Stimulated activated naive CD4-positive, alpha-beta T cell (primary cell): ENCODE results near the gene AKAP6.
"Not testable (repeated sequence)": the region's sequence is repeated elsewhere in the genome, so short reads cannot be mapped to it uniquely, and the experiment has no call there.

Experiments used
- DNase-seq, 6 experiments: peaks; one replicate each; lab custom pipeline; 2025; lab: John Stamatoyannopoulos, UW

AKAP6 gene

DNA sequence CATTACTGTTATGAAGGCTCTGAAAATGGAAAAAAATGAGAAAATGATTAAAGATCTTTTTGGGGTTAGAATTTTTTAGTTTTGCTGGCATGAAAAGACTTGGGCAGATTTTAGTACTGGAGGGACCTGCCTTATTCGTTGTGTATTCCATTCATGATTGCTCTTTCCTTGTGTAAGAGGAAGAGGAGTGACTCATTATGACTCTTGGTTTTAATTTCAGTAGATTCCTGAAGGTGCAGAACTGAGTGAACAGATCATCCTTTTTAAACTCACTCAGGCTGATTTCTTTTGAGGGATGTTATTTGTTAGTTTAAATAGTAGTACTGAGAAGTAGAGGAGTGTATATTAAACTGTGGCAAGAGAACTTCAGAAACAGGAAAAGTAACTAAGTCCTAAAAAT, 41.6 kb downstream of the AKAP6 start:
- DNase-seq, result no peak

DNA sequence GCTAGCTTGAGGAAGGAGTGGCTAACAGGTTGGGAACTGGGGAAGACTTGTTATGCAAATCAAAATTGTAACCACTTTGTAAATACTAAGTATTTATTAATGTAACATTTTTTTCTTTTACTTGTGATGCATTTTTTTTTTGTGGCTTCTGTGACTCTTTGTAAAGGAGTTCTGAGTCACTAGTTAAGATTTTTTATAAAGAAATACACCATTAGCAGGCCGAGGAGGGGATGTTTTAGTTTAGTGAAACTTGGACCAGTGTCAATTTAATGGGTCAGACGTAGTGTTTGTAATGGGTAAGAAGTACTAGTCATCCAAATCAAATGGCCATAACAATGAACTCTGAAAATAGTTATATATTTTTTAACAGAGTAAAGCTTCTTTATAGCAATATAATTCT, 43.1 kb downstream of the AKAP6 start:
- DNase-seq, result no peak

DNA sequence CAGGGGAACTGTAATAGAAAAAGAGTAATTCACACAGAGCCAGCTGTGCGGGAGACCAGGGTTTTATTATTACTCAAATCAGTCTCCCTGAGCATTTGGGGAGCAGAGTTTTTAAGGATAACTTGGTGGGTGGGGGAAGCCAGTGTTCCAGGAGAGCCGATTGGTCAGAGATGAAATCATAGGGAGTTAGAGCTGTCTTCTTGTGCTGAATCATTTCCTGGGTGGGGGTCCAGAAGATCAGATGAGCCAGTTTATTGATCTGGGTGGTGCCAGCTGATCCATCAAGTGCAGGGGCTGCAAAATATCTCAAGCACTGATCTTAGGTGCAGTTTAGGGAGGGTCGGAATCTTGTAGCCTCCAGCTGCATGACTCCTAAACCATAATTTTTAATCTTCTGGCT, 44.1 kb downstream of the AKAP6 start:
- not testable (repeated sequence) for DNase-seq

DNA sequence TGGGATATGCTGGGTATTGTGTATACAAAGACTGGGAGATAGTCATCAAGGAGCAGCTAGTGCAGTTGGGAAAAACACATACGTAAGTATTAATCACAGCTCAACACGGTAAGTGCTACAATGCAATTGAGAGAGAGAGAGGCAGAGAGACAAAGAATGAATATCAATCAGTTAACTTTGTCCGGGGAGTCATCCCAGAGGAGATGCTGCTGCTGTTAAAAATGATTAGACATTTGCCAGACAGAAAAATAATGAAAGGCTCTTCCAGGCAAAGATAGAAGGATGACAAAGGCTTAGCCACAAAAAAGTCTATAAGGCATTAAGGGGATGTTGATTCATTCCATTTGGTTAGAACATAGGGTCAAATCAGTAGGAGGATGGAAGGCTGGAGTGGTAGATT, 45.1 kb downstream of the AKAP6 start:
- DNase-seq, result no peak

DNA sequence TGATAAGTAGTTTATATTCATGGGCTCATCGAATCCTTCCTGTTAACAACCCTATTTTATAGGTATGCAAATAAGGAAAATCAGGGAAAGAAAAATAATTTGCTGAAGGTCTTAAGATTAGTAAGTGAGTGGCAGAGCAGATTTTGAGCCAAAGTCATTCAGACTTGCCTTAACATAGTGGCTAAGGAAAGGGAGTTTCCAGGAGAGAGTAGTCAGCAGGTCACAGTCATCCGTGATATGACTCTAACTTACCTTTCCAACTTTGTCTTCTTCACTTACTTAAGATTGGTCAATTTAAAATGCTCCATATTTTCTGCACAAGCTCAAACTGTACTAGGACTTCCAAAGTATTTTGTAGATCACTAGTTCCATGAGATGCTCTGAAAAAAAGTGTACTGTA, 46.6 kb downstream of the AKAP6 start:
- no peak for DNase-seq

DNA sequence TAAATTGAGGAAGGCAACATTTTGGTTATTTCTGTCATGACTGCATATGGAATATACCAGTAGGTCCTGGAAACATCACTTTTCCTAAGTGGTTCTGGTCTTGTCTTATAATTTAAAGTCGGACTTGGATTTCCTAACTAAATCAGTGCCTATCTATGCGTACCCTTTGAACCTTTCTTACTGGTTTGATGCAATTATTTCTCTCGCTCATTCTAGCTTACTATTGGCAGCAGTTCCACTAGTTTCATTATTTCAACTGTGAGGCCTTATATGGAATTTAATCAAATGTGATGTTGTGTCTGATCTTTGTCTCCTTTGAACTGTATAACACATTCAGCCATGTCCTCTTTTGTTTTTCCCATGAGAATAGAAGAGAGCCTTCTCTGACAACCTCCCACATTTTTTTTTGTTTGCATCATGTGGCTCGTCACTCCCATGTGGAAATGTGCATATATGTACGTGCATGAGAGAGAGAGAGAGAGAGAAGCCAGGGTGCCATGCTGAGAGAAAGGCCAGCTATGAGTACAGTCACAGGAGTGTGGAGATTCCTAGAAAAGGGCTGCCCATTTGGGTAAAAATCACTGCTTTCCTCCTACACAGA, 48.0 kb downstream of the AKAP6 start:
- no peak for DNase-seq

DNA sequence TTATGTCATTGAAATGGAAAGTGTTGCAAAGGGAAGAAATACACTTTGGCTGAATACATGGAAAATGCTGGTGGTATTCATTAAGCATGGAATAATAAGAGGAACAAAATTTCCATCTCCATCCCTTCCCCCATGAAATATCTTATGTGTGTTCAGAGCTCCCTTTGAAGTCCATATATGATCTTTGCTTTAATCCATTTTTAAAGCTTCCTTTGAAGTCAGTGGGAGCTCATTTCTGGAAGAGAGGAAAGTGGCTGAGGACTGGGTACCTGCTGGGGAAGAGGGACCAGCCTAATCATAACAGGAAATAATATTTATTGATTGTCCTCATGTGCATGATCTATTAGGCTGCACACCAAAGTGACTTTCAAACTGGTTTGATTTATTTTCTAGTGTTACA, 49.2 kb downstream of the AKAP6 start:
- DNase-seq, result no peak

DNA sequence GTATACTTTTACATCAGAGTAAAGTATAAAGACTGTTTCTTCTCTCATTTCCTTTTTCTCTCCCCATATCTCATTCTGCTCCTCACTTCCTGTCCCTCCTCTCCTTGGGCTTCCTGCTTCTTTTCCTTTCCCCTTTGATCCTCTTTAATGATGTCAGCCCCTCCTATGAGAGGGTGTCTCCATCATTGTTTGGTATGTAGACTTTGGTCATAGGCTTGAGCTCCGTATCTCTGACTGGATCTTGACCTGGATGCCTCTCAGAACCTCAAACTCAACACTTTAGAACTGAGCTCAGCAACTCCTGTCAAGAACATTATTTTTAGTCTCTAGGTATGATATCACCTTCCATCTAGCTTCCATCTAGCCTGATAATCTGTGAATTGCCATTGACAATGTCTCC, 50.3 kb downstream of the AKAP6 start:
- DNase-seq, result no peak

DNA sequence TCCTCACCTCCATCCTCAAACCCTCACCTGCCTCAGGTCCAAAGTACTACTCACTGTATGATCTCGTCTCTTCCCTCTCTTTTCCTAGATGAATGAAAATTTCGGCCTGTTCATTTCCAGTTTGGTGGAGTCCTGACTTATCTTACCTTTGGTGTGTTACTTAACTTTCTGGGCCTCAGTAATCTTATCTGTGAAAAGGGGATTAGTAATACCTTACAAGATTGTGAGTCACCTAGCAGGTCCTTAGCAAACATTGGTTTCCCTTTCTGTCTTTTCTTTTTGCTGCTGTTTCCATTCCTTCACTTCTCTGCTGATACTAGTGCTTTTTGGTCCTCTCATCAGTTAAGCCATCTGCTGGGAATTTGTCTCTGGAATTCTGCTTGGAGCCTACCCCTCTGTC, 52.8 kb downstream of the AKAP6 start:
- DNase-seq, result no peak

DNA sequence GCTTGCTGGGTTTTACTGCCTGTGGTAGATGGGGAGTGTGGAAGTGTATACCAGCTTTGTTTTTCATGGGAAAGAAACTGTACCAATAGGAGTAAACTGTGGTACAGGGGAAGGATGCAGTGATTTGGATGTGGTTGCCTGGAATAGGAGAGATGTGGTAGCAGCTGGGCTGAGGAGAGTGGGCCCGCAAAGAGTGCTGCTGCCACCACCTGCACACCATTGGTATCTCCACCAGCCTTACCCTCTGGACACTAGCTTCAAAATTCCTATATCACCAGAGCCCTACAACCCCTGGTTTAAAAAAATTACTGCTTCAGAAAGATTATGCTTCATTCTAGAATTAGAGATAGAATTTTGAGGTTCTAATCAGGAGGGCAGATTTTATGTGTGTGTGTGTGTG, 53.6 kb downstream of the AKAP6 start:
- no peak for DNase-seq

DNA sequence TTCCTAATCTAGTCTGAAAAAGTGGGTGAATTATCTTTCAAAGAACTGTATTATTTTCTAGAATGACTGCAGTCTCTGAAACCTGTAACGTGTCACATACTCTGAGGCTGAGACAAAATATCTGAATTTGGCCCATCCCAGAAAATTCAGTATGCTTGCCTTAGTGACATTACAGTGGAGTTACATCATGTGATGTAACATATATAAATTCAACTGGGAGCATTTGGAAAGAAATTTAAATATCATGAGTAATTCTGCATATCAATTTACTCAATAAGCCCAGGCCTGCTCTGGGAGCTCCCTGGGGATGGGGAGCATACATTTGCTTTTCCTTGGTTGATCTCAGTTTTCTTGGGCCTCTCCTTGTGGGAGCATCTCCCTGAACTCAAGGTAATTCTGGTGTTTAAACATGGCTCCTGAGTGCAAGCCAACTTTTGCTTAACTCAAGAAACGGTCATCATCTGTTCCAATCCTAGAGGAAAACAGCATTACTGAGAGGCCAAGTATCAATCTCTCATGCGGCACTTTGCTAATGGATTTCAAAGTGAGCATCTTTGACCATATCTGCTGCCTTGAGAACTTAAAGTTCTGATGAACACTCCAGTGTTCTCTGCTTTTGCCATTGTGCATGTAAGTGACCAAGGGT, 54.4 kb downstream of the AKAP6 start:
- no peak for DNase-seq

DNA sequence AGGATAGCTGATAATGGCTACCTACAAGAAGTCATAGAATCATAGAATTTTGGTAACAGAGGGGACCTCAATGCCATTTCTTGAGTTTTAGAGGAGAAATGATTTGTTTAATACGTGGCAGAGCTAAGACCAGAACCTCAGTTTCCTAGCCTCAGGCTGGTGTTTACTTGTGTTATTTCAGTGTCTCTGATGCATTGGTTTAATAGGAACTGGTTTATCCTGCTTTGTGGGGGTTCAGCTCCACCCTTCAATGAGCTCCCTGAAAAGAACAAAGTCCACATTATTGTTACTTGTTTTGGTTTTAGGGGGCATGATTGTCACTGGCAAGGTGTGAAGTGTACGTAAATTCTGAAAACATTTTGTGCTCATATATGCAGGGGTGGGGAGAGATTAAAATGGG, 55.4 kb downstream of the AKAP6 start:
- DNase-seq, result no peak

DNA sequence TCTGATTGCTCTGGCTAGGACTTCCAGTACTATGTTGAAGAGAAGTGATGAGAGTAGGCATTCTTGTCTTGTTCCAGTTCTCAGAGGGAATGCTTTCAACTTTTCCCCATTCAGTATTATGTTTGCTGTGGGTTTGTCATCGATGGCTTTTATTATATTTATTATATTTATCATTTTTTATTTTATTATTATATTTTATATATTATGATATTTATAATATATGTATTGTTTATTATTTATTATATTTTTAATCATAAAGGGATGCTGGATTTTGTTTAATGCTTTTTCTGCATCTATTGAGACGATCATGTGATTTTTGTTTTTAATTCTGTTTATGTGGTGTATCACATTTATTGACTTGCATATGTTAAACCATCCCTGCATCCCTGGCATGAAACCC, 58.2 kb downstream of the AKAP6 start:
- DNase-seq, result not testable (repeated sequence)

DNA sequence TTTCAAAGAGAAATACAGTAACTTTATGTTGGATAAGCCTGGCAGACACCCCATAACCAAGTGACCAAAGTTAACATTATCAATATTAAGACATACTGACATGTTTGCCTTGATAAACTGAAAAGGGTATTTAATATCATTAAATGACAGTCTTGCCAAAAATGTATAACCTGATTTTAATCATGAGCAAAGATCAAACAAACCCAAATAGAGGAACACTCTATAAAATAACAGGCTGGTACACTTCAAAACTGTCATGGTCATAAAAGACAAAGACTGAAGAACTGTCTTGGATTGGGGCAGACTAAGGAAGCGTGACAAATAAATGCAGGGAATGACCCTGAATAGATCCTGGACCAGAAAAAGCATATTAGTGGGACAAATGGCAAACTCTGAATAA, 64.0 kb downstream of the AKAP6 start:
- DNase-seq, result no peak

DNA sequence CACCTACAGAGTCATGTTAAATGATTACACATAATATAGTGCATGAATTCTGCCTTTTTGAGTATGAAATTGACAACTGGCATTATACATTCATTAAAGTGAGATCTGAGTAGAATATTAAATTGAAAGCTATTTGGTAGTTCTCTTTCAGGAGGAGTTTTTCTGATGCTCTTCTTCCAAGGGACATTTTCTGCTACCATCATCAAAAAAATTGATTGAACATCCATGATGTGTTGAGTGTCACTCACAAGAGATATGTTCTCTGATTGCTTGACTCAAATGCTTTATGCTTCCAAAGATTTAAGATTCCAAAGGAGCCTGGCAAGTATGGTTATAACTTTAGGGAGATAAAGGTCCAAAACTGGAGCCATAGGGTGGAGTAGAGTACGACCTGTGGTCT, 64.9 kb downstream of the AKAP6 start:
- DNase-seq, result no peak

DNA sequence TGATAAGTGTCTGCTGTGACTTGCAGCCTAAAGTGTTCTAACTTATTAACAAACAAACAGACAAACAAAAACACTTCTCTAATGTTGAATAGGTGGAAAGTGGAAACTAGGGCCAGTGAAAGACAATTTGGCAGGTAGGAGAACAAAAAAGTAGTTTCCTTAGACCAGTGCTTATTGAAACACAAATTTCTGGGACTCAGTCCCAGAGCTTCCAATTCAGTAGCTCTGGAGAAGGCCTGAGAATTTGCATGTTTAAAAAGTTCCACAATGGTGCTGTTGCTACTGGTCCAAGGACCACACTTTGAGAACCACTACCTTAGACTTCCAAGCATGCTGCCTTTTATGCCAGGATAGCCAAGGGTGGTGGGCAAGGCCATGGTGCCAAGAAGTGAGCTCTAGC, 67.8 kb downstream of the AKAP6 start:
- no peak for DNase-seq

DNA sequence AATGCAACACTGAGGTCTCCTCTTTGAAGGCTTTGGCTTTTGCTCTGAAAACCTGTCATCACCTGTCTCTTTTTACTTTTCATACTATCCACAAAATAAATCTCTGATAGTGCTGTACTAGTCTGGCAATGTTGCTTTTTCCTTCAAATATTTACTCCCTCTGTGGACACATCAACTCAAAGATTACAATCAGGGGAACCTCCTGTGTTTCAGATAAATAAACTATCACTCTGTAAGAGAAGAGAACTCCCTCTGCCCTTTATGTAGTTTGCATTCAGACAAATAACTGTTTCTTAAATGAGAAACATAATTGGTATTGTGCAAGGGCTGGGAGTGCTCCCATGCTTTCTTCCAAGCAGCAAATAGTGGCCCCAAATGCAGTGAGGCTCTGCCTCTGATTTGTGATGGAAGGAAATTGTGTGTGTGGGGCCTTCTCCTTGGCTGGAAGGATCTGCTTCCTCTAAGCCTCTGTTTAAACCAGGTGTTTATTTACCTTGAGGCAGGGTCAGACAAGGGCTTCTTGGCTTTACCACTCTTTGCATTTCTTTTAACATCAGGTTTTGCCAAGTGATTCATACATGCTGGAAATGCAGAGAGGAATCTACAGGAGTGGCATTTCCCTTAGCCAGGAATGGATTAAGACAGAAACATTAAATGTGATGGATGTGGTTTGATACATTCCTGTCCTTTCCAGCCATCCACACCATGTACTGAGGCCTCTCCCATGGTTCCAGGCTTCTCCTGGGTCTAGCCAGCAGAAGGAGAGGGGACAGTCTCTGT, 69.0 kb downstream of the AKAP6 start:
- no peak for DNase-seq

DNA sequence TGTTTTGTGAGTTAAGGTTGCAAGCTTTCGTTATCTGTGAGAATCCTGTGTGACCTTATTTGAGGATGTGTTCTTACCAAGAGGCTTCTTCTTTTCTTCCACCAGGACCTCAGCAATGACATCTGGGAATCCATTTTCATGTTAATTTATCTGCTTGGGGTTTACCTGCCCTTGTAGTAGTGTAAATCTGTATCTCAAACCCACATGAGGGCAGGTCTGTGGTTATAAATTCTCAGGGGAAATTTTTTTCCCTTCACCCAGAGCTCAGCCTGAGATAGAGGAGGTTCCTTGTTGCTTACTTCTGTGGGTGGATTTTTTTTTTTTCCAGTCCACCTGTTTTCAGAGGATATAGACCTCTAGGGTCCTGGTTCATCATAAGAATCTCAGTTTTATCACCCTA, 70.8 kb downstream of the AKAP6 start:
- no peak for DNase-seq

DNA sequence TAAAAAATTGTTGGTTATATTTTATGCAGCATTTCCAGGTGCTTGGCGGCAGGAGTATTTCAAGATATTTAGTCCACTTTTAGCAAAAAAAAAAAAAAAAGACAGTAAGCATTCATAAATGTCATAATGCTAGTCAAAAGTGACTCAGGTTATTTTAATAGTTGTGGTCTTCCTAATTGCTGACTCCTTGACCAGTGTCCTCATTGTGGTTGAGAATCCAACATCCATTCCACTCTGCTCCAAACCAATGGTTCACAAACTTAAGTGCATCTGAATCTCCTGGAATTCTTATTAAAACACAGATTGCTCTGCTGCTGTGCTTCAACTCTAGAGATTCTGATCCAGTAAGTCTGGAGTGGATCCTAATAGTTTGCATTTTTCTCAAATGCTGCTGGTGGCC, 71.4 kb downstream of the AKAP6 start:
- DNase-seq, result no peak

DNA sequence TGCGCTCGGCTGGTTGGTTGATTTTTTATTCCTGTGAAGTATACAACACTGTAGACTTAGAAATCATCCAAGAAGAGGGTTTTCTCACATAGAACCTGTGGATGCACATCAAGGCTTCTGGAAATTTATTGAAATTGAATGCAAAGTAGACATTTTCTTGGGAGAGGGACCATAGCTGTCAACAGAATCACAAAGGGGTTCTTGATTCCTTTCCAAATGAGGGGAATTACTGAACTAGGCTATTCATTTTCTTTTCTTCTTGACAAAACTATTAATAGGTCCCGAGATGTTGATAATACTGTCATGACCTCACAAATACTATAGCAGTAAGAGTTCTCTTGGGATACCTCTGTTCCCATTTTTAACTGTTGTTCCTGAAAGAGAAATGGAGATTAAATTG, 73.9 kb downstream of the AKAP6 start:
- no peak for DNase-seq

DNA sequence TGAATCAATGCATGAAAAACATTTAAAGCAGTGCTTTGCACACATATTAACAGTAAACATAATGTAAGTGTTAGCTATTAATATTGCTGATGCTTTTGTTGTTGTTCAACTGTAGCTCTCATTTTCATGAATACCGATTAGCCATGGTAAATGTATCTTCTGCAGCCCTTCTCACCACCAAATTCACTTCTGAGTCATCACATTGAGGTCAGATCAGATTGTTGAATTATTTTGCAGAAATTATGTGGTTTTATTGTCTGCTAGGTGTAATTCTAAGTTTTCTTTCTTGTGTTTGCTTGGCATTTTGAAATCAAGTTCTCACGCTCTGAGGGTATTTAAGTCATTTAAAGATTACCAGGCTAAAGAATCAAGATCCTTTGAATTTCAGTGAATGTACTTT, 74.6 kb downstream of the AKAP6 start:
- no peak for DNase-seq

DNA sequence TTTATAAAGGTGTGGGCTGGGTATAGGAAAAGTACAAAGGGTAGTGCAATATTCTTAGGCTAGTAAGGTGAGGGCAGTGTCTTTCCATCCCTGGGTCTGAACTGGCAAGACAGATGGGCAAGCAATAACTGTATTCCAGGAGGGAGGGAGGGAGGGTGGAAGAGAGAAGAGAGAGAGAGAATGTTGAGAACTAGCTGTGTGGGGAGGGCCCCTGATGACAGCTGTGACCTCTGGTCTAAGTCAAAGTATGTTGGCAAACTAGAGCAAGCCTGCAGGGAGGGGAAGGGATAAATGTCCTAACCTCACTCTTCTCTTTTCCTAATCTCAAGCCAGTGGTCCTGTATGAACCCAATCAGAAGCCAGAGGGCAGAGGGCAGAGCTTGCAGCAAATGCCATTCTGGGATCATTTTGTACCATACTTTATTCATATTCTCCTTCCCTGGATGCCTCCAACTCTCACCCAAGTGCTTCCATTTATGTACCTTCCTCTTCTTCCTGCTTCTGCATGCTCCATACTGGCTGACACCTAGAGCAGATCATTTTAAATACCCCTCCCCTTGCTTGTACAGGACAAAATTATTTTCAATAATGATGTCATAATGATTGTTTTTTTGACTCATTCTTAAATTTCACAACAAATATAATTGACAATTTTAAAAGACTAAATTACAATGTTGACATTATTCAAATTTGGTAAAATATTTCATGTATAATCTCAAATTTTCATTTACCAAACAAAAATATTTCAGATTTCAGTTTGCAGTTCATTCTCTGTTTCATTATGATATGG, 75.9 kb downstream of the AKAP6 start:
- no peak for DNase-seq

DNA sequence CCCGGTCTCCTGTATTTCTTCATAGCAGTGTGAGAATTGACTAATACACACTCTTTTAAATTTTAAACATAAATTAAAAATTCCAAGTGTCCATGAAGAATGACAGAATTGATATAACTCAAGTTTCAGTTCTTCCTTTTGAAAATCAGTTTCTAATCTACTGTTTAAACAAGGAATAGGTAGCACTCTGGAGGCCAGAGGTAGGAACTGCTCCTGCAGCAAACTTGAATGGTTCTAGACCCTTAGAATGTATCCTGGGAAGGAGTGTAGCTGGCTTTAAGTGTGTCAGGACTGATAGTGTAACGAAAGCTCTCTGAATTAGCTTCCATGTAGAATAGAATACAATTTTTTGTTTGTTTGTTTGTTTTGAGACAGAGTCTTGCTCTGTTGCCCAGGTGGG, 76.8 kb downstream of the AKAP6 start:
- DNase-seq, result no peak
